ENCODE measurements around the gene ATIC.
A peak's percentile ranks its signal among the peaks of the same experiment; 100 is the strongest.

ATIC gene

DNA sequence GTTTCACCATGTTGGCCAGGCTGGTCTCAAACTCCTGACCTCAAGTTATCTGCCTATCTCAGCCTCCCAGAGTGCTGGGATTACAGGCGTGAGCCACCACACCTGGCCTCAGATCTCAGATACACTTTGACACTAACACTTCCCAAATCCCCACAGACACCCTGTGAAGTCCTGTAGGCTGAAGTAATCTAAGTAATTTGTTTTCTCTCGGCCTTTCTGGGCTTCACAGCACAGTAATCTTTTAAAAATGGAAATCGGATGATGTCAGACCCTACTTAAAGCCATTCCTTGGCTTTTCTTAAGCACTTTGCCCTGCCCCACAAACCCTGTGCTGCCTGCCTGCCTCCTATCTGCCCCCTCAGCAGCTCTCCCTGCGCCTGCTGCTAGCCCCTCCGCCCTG lies 16.2 kb downstream of the ATIC start:
- ATAC-seq, result peak; percentile 20; the same call in 1 of the 3 replicates

GRCh38 chr2:215332872-215333595 lies 21.2 kb downstream of the ATIC start:
- no peak for TF ChIP-seq ARNTL (CRISPR knock-in tag; IDR thresholded peaks at IDR 0.05; ENCODE audit: borderline replicate concordance, low read depth)
- no peak for TF ChIP-seq ZFP30 (CRISPR knock-in tag; IDR thresholded peaks at IDR 0.05)
- no peak for TF ChIP-seq BACH2 (CRISPR knock-in tag; IDR thresholded peaks at IDR 0.05; ENCODE audit: borderline replicate concordance)
- no peak for TF ChIP-seq ESRRG (CRISPR knock-in tag; IDR thresholded peaks at IDR 0.05)
- TF ChIP-seq ZNF8 (CRISPR knock-in tag; IDR thresholded peaks at IDR 0.05), result no peak
- TF ChIP-seq SNAI2 (CRISPR knock-in tag; IDR thresholded peaks at IDR 0.05), result no peak
- no peak for TF ChIP-seq GLIS3 (CRISPR knock-in tag; IDR thresholded peaks at IDR 0.05)
- TF ChIP-seq PATZ1 (CRISPR knock-in tag; IDR thresholded peaks at IDR 0.05; ENCODE audit: borderline replicate concordance), result no peak
- TF ChIP-seq TSHZ2 (CRISPR knock-in tag; IDR thresholded peaks at IDR 0.05), result no peak
- TF ChIP-seq TCF4 (CRISPR knock-in tag; IDR thresholded peaks at IDR 0.05; ENCODE audit: borderline replicate concordance), result no peak
- no peak for TF ChIP-seq ISL1 (CRISPR knock-in tag; IDR thresholded peaks at IDR 0.05)
- no peak for TF ChIP-seq OSR1 (CRISPR knock-in tag; IDR thresholded peaks at IDR 0.05)
- no peak for TF ChIP-seq ZC3H10 (CRISPR knock-in tag; IDR thresholded peaks at IDR 0.05)
- TF ChIP-seq ZNF70 (CRISPR knock-in tag; IDR thresholded peaks at IDR 0.05), result no peak
- no peak for TF ChIP-seq CSRNP3 (CRISPR knock-in tag; IDR thresholded peaks at IDR 0.05)
- no peak for TF ChIP-seq TOX (CRISPR knock-in tag; IDR thresholded peaks at IDR 0.05; ENCODE audit: borderline replicate concordance)
- no peak for TF ChIP-seq PPARA (CRISPR knock-in tag; IDR thresholded peaks at IDR 0.05; ENCODE audit: borderline replicate concordance)
- no peak for ATAC-seq

More for the DNA sequence above, 16.2 kb downstream of the ATIC start:
- TF ChIP-seq ZC3H10 (CRISPR knock-in tag; IDR thresholded peaks at IDR 0.05) (no peak), ISL1 (CRISPR knock-in tag; IDR thresholded peaks at IDR 0.05) (no peak), ARNTL (CRISPR knock-in tag; IDR thresholded peaks at IDR 0.05; ENCODE audit: borderline replicate concordance, low read depth) (no peak), CSDC2 (CRISPR knock-in tag; IDR thresholded peaks at IDR 0.05) (no peak), ZNF8 (CRISPR knock-in tag; IDR thresholded peaks at IDR 0.05) (no peak), TSHZ2 (CRISPR knock-in tag; IDR thresholded peaks at IDR 0.05) (no peak), GLIS3 (CRISPR knock-in tag; IDR thresholded peaks at IDR 0.05) (no peak), ESRRG (CRISPR knock-in tag; IDR thresholded peaks at IDR 0.05) (no peak), TCF4 (CRISPR knock-in tag; IDR thresholded peaks at IDR 0.05; ENCODE audit: borderline replicate concordance) (no peak), ZNF70 (CRISPR knock-in tag; IDR thresholded peaks at IDR 0.05) (no peak), PATZ1 (CRISPR knock-in tag; IDR thresholded peaks at IDR 0.05; ENCODE audit: borderline replicate concordance) (no peak), ZFP3 (CRISPR knock-in tag; IDR thresholded peaks at IDR 0.05) (no peak)

All from SK-N-SH treated with all-trans-retinoic acid at 6 μM for 48 hours (cell line).